HG03139 (cell line): ENCODE measurements around the gene NLK.
"Not testable (repeated sequence)": the region's sequence is repeated elsewhere in the genome, so short reads cannot be mapped to it uniquely, and the experiment has no call there.

Experiments
- ATAC-seq: cut with Tn5 transposase; IDR thresholded peaks from one replicate; pipeline ENCODE4 v1.9.1; 2021; ENCODE audit not compliant: unreplicated experiment

The NLK gene

DNA sequence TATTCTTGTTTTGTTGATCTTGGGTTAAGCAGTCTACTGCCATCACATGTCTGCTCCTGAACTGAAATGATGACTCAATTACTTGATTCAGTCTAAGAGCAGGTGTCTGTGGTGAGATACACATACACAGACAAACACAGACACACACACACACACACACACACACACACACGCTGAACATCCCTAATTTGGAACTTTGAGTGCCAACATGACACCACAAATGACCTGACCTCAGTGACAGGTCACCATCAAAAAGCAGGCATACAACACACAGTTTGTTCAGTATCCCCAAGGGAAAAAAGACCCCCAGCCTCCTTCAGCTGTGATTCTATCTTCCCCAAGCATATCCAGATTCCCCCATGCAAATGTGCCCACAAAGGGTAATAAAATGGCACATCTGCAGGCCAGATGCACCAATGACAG, 146.4 kb downstream of the NLK start:
- no peak for ATAC-seq

GRCh38 chr17:28189667-28190066, 147.2 kb downstream of the NLK start:
- no peak for ATAC-seq

- ATAC-seq: no peak
Observed at GRCh38 chr17:28191018-28191417, 148.5 kb downstream of the NLK start.

GRCh38 chr17:28193241-28193640, 150.8 kb downstream of the NLK start:
- no peak for ATAC-seq

DNA sequence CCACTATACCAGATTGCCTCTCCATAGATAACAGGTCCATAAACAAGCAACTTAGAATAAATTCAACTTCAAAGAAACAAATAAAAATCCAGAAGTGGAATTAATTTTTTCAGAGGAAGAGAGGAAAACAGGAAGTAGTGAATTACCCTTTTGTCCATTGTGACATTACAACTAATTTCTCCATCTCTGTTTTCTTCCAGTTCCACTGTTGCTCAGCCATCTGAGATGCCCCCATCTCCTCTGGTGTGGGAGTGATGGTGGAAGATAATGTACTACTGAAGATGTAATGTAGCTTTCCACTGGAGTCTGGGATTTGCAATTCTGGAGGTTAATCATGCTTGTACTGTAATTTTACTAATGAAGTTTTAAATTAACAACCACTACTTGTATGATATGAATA, 151.9 kb downstream of the NLK start:
- no peak for ATAC-seq

- no peak for ATAC-seq
Observed at GRCh38 chr17:28196636-28197035, 154.2 kb downstream of the NLK start.

DNA sequence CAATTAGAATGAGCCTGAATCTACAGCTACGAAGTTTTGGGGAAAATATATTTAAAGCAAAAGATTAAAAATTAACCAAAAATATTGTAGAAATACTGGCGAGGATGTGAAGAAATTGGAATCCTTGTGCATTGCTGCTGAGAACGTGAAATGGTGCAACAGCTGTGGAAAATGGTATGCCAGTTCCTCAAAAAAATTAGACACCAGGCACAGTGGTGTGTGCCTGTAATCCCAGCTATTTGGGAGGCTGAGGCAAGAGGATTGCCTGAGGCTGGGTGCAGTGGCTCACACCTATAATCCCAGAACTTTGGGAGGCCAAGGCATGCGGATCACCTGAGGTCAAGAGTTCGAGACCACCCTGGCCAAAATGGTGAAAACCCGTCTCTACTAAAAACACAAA, 156.6 kb downstream of the NLK start:
- no peak for ATAC-seq

DNA sequence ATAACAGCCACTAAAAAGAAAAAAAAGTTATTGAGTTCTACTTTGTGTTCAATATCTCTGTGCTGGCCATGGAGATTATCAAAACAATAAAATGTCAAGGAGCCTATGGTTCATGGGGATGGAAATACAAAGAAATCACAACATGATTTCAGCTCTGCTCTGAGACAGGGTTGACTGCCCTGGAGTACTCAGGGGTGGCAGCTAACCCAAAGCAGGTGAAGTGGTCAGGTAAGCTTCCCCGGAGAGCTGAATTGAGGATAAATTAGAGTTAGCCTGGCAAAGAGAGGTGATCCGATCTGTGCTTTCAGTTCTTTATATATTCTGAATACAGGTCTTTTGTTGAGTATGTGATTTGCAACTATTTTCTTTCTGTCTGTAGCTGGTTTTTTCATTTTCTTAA, 157.3 kb downstream of the NLK start:
- ATAC-seq: no peak

- ATAC-seq: no peak
Observed at GRCh38 chr17:28201315-28201714, 158.8 kb downstream of the NLK start.

DNA sequence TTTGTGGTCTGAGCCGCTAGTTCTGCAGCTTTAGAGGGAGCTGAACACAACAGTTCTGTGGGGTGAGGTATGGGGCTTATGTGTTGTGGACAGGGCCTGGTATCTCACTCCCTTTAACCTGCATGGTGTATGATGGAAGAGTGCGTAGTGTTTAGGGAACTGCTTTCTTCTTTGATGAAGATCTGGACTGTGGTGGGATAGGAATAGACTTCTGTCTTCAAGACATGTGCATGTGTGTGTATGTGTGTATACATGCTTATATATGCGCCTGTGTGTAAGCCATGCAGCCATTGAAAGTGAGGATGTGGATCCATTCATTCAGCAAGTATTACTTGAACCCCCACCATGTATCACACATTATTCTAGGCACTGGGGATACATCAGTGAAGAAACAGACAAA, 161.8 kb downstream of the NLK start:
- no peak for ATAC-seq

GRCh38 chr17:28204751-28205150, 162.3 kb downstream of the NLK start:
- ATAC-seq: no peak

GRCh38 chr17:28206292-28206691, 163.8 kb downstream of the NLK start:
- no peak for ATAC-seq

DNA sequence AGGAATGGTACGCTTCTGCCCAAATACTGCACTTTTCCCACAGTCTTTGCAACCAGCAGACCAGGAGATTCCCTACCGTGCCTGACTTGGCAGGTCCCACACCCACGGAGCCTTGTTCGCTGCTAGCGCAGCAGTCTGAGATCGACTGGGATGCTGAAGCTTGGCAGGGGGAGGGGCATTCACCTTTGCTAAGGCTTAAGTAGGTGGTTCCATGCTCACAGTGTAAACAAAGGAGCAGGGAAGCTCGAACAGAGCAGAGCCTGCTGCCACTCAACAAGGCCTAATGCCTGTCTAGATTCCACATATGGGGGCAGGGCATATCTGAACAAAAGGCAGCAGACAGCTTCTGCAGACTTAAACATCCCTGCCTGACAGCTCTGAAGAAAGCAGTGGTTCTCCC, 169.3 kb downstream of the NLK start:
- ATAC-seq: no peak

DNA sequence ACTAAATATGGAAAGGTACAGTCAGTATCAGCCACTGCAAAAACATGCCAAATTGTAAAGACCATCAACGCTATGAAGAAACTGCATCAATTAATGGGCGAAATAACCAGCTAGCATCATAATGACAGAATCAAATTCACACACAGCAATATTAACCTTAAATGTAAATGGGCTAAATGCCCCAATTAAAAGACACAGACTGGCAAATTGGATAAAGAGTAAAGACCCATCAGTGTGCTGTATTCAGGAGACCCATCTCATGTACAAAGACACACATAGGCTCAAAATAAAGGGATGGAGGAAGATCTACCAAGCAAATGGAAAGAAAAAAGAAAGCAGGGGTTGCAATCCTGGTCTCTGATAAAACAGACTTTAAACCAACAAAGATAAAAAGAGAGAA, 171.1 kb downstream of the NLK start:
- not testable (repeated sequence) for ATAC-seq

DNA sequence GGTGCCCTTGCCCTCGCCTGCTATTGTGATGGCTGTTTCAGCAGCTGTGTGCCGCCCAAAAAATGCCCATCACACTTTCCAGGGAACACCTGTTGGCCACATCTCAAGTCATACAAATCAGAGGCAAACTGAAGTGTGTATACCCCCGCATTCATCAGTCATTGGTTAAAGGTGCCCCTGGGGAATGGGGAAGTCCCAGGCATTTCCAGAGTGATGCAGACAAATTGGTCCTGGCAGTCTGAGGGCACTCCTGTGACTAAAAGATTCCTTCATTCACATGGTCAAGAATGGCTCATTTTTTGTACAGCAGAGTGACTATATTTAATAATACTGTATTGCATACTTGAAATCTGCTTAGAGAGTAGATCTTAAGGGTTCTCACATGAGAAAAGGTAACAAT, 173.6 kb downstream of the NLK start:
- no peak for ATAC-seq

DNA sequence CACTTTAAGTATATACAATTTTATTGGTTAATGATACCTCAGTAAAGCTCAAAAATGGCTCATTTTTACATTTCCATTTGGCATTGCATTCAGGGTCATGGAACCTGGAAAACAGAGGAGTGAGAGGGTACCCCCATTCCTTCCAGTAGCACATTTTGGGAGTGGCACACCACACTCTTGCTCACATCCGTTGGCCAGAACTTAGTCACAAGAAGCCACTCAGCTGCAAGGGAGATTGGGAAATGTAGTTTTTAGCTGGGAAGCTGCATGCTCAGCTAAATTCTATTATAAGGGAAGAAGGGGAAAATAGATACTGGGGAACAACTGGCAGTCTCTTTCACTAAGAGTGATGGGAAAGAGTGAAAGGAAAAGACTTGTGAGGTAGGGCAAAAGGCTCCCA, 174.1 kb downstream of the NLK start:
- no peak for ATAC-seq

DNA sequence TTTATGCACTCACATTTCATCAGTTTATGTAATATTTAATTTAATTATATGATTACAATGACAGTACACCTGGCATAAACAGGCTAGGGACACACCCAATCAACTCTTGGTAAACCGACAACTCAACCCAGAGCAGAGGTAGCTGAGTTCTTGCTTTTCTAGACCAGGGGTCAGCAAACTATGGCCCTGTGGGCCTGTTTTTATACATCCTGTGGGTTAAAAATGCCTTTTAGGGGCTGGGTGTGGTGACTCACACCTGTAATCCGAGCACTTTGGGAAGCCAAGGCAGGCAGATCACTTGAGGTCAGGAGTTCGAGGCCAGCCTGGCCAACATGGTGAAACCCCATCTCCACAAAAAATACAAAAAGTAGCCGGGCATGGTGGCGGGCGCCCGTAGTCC, 177.3 kb downstream of the NLK start:
- no peak for ATAC-seq

GRCh38 chr17:28221751-28222414, 179.4 kb downstream of the NLK start:
- ATAC-seq: no peak

- no peak for ATAC-seq
Observed at GRCh38 chr17:28225271-28225670, 182.8 kb downstream of the NLK start.

- ATAC-seq: no peak
Observed at GRCh38 chr17:28225867-28226266, 183.4 kb downstream of the NLK start.

- ATAC-seq: no peak
Observed at GRCh38 chr17:28226563-28227315, 184.3 kb downstream of the NLK start.

GRCh38 chr17:28227316-28228108, 185.0 kb downstream of the NLK start:
- ATAC-seq: no peak
